Activated T-helper 17 cell treated with anti-CD3 and anti-CD28 coated beads, Interleukin-2, amount 50 U/mL, for 72 hours (primary cell): ENCODE data around the gene ETFDH. TPM values are rescaled to one million over a fixed set of nuclear protein-coding genes. Genes with fewer than 3 reads are reported as not detected.
A peak's percentile ranks its signal among the peaks of the same experiment; 100 is the strongest.
"Not testable (repeated sequence)": the region's sequence is repeated elsewhere in the genome, so short reads cannot be mapped to it uniquely, and the experiment has no call there.

ENCODE experiments used
- ATAC-seq: fragments of 150-1000 bp; cut with Tn5 transposase; replicated peaks from 2 replicates; pipeline ENCODE4 v1.10.0; 2021; ENCODE audit warnings: mild to moderate bottlenecking, moderate library complexity
- H3K27ac Mint-ChIP-seq: one replicate; pipeline ENCODE4 v1.8.0; 2022; ENCODE audit warnings: mixed read lengths
- H3K27me3 Mint-ChIP-seq: one replicate; pipeline ENCODE4 v1.8.0; 2022; ENCODE audit warnings: mixed read lengths
- H3K36me3 Mint-ChIP-seq: one replicate; pipeline ENCODE4 v1.8.0; 2022; ENCODE audit warnings: low read depth, mild to moderate bottlenecking, mixed read lengths
- H3K4me1 Mint-ChIP-seq: one replicate; pipeline ENCODE4 v1.8.0; 2022; ENCODE audit warnings: mixed read lengths
- H3K4me3 Mint-ChIP-seq: one replicate; pipeline ENCODE4 v1.8.0; 2022; ENCODE audit warnings: mild to moderate bottlenecking, mixed read lengths
- H3K9me3 Mint-ChIP-seq: one replicate; pipeline ENCODE4 v1.8.0; 2022; ENCODE audit warnings: mixed read lengths
- total RNA-seq, 2 donors: library from RNA; stranded (reverse); gene quantifications; one replicate each; pipeline ENCODE4 v1.2.3, GENCODE V29; 2022

The ETFDH gene
- total RNA-seq, result 10 to 100 TPM; 40.8 to 47.8 TPM

GRCh38 chr4:158671915-158672806 lies at the start of gene ETFDH:
Gene ETFDH, plus strand, starts transcription at chr4:158672296. Its CDS starts 161 bp downstream, at chr4:158672457.
- peak within 1 kb of the TSS; percentile 99 for H3K27ac Mint-ChIP-seq
- H3K4me1 Mint-ChIP-seq, result peaks cover 8% of the 10 kb centered on the region
- peak; percentile 92 for ATAC-seq
- no peaks in the 10 kb centered on the region for H3K27me3 Mint-ChIP-seq
- peaks cover 34% of the 10 kb centered on the region for H3K36me3 Mint-ChIP-seq
- no peaks in the 10 kb centered on the region for H3K9me3 Mint-ChIP-seq
- peak within 1 kb of the TSS; percentile 99 for H3K4me3 Mint-ChIP-seq

DNA sequence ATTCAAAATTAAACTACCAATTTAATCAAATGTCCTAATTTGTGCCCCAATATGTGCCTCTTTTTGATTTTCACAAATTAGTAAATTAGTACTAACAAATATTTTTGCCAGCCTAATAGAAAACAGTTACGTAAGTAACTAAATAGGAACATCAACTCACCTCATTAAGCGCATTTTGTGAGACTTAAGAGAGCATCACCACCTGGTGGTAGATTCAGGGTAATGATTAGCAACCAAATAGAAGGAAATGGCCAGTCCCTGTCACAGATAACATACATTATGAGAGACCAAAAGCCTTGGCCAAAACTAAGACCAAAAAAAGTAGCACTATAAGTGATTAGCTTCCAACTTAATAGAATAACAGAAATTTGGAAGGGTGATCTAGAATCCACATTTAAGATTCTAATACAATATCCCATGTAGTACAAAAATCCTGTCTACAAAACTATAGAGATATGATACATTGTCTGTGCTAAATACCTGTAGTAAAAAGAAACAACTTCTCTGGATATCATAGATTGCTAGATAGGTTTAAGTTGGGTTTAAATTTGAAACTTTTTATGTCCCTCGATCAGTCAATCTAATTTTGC lies 47.1 kb upstream of the ETFDH start:
- Mint-ChIP-seq H3K36me3 (no peaks in the 10 kb centered on the region), H3K4me3 (no peak overlapping the region), H3K27ac (no peak overlapping the region), H3K4me1 (no peaks in the 10 kb centered on the region), H3K9me3 (no peaks in the 10 kb centered on the region), H3K27me3 (peaks cover 9% of the 10 kb centered on the region)
- no peak for ATAC-seq

DNA sequence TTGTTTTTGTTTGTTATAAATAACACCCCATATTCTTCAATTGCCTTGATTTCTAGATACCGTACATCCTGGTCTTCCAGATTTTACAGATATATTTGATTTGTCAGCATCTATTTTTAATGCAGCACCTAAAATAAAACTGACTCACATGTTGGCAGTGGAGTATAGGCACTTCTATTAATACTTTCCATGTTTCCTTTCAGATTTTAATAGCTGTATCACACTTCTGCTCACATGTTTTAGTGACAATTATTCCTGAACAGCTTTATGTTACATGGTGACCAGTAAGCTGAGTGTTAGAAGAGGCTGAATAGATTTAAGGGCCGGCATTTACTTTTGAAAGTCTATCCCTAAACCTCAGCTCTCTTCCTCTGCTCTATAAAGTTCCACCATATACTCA lies 46.6 kb upstream of the ETFDH start:
- H3K9me3 Mint-ChIP-seq, result no peaks in the 10 kb centered on the region
- no peaks in the 10 kb centered on the region for H3K4me1 Mint-ChIP-seq
- ATAC-seq, result no peak
- H3K27me3 Mint-ChIP-seq, result peaks cover 3% of the 10 kb centered on the region
- no peaks in the 10 kb centered on the region for H3K36me3 Mint-ChIP-seq
- no peak overlapping the region for H3K27ac Mint-ChIP-seq
- no peak overlapping the region for H3K4me3 Mint-ChIP-seq

DNA sequence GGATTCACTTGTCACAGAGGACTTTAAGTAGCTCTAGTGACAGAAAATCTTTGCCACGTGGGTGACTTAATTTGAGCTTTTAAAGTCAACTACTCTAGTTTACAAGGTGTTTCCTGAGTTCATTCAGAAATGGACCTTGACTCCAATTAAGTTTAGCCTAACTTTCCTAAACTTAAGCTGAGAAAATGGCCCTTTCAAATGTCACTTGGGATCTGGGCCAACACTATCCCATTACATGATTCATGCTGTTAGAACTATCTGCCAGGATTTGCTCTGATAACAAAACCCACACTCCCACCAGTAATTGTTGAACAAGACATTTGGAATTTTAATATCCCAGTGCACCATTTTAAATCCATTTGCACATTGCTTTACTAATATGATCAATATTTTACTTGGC lies 41.2 kb upstream of the ETFDH start:
- Mint-ChIP-seq H3K4me3 (no peak overlapping the region), H3K9me3 (no peaks in the 10 kb centered on the region), H3K36me3 (no peaks in the 10 kb centered on the region), H3K4me1 (no peaks in the 10 kb centered on the region), H3K27me3 (peaks cover 4% of the 10 kb centered on the region), H3K27ac (no peak overlapping the region)
- ATAC-seq, result no peak

DNA sequence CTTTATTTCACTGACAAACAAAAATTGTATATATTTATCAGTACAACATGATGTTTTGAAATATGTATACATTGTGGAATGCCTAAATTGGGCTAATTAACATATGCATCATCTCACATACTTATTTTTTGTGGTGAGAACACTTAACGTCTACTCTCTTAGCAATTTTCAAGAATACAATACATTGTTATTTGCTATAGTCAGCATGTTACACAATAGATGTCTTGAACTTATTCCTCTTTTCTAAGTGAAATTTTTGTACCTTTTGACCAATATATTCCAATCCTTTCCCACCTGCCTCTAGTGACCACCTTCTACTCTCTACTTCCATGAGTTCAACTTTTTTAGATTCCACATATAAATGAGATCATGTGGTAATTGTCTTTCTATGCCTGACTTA lies 35.5 kb upstream of the ETFDH start:
- no peak overlapping the region for H3K27ac Mint-ChIP-seq
- no peak for ATAC-seq

GRCh38 chr4:158644356-158644755 lies 27.7 kb upstream of the ETFDH start:
- no peak for ATAC-seq
- no peak overlapping the region for H3K27ac Mint-ChIP-seq
- no peak overlapping the region for H3K4me3 Mint-ChIP-seq
- peaks cover 20% of the 10 kb centered on the region for H3K27me3 Mint-ChIP-seq
- H3K4me1 Mint-ChIP-seq, result no peaks in the 10 kb centered on the region
- no peaks in the 10 kb centered on the region for H3K9me3 Mint-ChIP-seq
- H3K36me3 Mint-ChIP-seq, result no peaks in the 10 kb centered on the region

More for the DNA sequence above, 35.5 kb upstream of the ETFDH start:
- H3K4me3 Mint-ChIP-seq, result no peak overlapping the region
- no peaks in the 10 kb centered on the region for H3K36me3 Mint-ChIP-seq
- peaks cover 10% of the 10 kb centered on the region for H3K27me3 Mint-ChIP-seq
- no peaks in the 10 kb centered on the region for H3K9me3 Mint-ChIP-seq
- H3K4me1 Mint-ChIP-seq, result no peaks in the 10 kb centered on the region

DNA sequence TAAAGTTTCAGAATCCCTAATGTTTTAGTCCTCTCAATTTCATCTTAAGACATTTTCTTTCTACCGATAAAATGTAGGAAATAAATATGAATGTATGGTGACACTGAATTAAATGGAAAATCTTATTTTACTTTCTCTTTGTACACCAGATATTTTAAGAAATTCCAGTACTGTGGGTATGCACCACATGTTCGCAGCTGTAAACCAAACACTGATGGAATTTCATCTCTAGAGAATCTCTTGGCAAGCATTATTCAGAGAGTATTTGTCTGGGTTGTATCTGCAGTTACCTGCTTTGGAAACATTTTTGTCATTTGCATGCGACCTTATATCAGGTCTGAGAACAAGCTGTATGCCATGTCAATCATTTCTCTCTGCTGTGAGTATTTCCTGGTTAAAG lies 27.3 kb upstream of the ETFDH start:
- Mint-ChIP-seq H3K27ac (no peak overlapping the region), H3K9me3 (no peaks in the 10 kb centered on the region), H3K36me3 (no peaks in the 10 kb centered on the region), H3K4me1 (no peaks in the 10 kb centered on the region), H3K4me3 (no peak overlapping the region), H3K27me3 (peaks cover 20% of the 10 kb centered on the region)
- no peak for ATAC-seq

GRCh38 chr4:158649111-158649680 lies 22.9 kb upstream of the ETFDH start:
- Mint-ChIP-seq H3K36me3 (no peaks in the 10 kb centered on the region), H3K4me3 (no peak overlapping the region), H3K9me3 (no peaks in the 10 kb centered on the region), H3K27ac (no peak overlapping the region), H3K4me1 (peaks cover 5% of the 10 kb centered on the region), H3K27me3 (peaks cover 11% of the 10 kb centered on the region)
- no peak for ATAC-seq

DNA sequence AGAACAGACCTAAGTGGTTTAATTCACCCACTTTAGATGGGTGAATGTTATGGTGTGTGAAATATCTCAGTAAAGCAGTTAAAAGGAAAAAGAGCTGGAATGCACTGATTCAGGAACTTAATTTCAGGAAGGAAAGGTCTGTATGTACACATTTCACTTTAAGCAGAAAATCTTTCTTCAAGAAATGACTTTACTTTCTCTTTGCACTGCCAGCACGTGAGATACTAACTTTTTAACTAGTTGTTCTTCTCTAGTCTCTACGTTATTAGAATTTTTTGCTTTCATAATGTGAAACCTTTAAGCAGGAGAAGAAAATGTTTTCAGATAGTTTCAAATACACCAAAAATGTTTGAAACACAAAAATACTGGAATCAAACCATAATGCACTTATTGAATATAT lies 19.2 kb upstream of the ETFDH start:
- H3K9me3 Mint-ChIP-seq, result no peaks in the 10 kb centered on the region
- no peaks in the 10 kb centered on the region for H3K27me3 Mint-ChIP-seq
- peak overlapping the region; percentile 36 for H3K4me3 Mint-ChIP-seq
- no peaks in the 10 kb centered on the region for H3K36me3 Mint-ChIP-seq
- ATAC-seq, result no peak
- H3K4me1 Mint-ChIP-seq, result peaks cover 5% of the 10 kb centered on the region
- H3K27ac Mint-ChIP-seq, result peak overlapping the region; percentile 20

DNA sequence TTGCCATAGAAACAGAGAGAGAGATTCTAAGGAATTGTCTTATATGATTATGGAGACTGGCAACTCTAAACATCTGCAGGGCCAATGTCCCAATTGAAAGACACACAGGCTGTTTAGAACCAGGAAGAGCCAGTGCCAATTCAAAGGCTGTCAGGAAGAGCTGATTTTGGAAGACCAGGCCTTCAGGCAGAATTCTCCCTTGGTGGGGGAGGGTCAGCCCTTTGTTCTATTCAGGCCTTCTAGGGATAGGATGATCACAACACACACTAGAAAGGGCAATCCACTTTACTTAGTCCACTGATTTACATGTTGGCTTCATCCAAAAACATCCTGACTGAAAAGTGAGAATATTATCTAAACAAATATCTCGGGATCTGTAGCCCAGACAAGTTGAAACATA lies 15.7 kb upstream of the ETFDH start:
- H3K4me1 Mint-ChIP-seq, result peaks cover 5% of the 10 kb centered on the region

GRCh38 chr4:158657291-158657690 lies 14.8 kb upstream of the ETFDH start:
- no peaks in the 10 kb centered on the region for H3K9me3 Mint-ChIP-seq
- H3K4me1 Mint-ChIP-seq, result peaks cover 5% of the 10 kb centered on the region
- H3K4me3 Mint-ChIP-seq, result no peak overlapping the region
- H3K27ac Mint-ChIP-seq, result no peak overlapping the region
- no peaks in the 10 kb centered on the region for H3K36me3 Mint-ChIP-seq
- H3K27me3 Mint-ChIP-seq, result peaks cover 4% of the 10 kb centered on the region
- ATAC-seq, result no peak

More for the DNA sequence above, 15.7 kb upstream of the ETFDH start:
- H3K36me3 Mint-ChIP-seq, result no peaks in the 10 kb centered on the region
- H3K27ac Mint-ChIP-seq, result no peak overlapping the region
- peaks cover 4% of the 10 kb centered on the region for H3K27me3 Mint-ChIP-seq
- no peaks in the 10 kb centered on the region for H3K9me3 Mint-ChIP-seq
- no peak overlapping the region for H3K4me3 Mint-ChIP-seq
- no peak for ATAC-seq

- not testable (repeated sequence) for ATAC-seq, H3K4me1 Mint-ChIP-seq, H3K27me3 Mint-ChIP-seq, H3K36me3 Mint-ChIP-seq, H3K9me3 Mint-ChIP-seq, H3K4me3 Mint-ChIP-seq
- H3K27ac Mint-ChIP-seq, result peak overlapping the region; percentile 46
Measured at GRCh38 chr4:158663255-158663654, 8.8 kb upstream of the ETFDH start.

DNA sequence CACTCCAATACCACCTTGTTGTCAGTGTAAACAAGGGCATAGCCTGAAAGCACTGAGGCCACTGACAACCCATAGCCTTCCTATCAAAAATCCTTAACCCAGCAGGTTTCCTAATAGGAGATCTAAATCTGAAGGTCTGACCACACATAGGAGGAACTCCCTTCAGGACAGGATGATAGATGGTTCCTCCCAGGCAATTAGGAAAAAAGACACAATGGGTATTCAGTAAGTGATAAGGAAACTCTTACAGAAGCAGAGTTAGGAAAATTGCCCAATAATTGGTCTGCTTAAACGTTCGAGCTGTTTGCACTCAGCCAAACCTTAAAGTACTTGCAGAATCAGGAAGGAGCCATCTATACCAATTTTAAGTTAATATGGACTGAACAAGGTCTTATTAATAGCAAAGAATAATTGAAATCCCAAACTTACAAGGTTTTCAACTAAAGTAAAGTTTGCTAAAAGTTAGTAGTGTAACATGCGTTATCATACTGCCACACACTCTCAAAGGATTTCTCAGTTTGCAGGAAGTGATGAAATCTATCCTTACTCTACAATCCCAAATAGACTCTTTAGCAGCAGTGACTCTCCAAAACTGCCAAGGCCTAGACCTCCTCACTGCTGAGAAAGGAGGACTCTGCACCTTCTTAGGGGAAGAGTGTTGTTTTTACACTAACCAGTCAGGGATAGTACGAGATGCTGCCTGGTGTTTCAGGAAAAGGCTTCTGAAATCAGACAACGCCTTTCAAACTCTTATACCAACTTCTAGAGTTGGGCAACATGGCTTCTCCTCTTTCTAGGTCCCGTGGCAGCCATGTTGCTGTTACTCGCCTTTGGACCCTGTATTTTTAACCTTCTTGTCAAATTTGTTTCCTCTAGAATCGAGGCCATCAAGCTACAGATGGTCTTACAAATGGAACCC lies 8.1 kb upstream of the ETFDH start:
- not testable (repeated sequence) for ATAC-seq, H3K4me1 Mint-ChIP-seq, H3K4me3 Mint-ChIP-seq, H3K9me3 Mint-ChIP-seq, H3K36me3 Mint-ChIP-seq, H3K27me3 Mint-ChIP-seq
- H3K27ac Mint-ChIP-seq, result peak overlapping the region; percentile 46

DNA sequence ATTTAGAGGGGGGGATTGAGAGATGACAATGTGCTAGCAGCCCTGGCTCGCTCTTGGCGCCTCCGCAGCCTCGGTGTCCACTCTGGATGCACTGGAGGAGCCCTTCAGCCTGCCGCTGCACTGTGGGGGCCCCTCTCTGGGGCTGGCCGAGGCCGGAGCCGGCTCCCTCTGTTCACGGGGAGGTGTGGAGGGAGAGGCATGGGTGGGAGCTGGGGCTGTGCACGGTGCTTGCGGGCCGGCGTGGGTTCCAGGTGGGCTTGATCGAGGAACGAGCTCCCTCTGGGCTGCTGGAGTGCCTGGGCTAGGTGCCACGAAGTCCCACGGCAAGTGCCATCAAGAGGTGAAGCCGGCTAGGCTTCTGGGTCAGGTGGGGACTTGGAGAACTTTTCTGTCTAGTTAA lies 7.3 kb upstream of the ETFDH start:
- Mint-ChIP-seq H3K4me1 (peaks cover 6% of the 10 kb centered on the region), H3K9me3 (no peaks in the 10 kb centered on the region), H3K36me3 (peaks cover 13% of the 10 kb centered on the region), H3K4me3 (no peak overlapping the region), H3K27me3 (no peaks in the 10 kb centered on the region), H3K27ac (no peak overlapping the region)
- no peak for ATAC-seq
